GM13976 (cell line): Measurements from ENCODE around the gene TBC1D1.

Experiments used
- DNase-seq: peaks from one replicate; pipeline ENCODE4 v3.0.0; 2012; ENCODE audit warnings: low spot score
- in situ Hi-C: fragments of 300-500 bp; cut with MboI; formaldehyde crosslinking; loops from one replicate; pipeline ENCODE4 v1.12.0; 2022; ENCODE audit warnings: low sequenced_read_pairs, mixed read lengths, inconsistent platforms; ENCODE audit not compliant: unreplicated experiment
- TF ChIP-seq, protein P1 (sequence below): IDR thresholded peaks from 2 replicates; pipeline ENCODE4 v1.5.1; 2012; ENCODE audit warnings: borderline replicate concordance, mild to moderate bottlenecking; ENCODE audit not compliant: insufficient read depth; ENCODE audit errors: extremely low read depth, missing control alignments, control extremely low read depth

Gene TBC1D1

GRCh38 chr4:37884855-37885487 is 5.9 kb upstream of the TBC1D1 start:
- in situ Hi-C loops = no loop called here
- DNase-seq = no peak
- TF ChIP-seq, protein P1, sequence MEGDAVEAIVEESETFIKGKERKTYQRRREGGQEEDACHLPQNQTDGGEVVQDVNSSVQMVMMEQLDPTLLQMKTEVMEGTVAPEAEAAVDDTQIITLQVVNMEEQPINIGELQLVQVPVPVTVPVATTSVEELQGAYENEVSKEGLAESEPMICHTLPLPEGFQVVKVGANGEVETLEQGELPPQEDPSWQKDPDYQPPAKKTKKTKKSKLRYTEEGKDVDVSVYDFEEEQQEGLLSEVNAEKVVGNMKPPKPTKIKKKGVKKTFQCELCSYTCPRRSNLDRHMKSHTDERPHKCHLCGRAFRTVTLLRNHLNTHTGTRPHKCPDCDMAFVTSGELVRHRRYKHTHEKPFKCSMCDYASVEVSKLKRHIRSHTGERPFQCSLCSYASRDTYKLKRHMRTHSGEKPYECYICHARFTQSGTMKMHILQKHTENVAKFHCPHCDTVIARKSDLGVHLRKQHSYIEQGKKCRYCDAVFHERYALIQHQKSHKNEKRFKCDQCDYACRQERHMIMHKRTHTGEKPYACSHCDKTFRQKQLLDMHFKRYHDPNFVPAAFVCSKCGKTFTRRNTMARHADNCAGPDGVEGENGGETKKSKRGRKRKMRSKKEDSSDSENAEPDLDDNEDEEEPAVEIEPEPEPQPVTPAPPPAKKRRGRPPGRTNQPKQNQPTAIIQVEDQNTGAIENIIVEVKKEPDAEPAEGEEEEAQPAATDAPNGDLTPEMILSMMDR = no peak

GRCh38 chr4:37885496-37885895 is 5.4 kb upstream of the TBC1D1 start:
- TF ChIP-seq, protein P1 = no peak
- DNase-seq = peak; percentile 32
- in situ Hi-C loops = no loop called here

DNA sequence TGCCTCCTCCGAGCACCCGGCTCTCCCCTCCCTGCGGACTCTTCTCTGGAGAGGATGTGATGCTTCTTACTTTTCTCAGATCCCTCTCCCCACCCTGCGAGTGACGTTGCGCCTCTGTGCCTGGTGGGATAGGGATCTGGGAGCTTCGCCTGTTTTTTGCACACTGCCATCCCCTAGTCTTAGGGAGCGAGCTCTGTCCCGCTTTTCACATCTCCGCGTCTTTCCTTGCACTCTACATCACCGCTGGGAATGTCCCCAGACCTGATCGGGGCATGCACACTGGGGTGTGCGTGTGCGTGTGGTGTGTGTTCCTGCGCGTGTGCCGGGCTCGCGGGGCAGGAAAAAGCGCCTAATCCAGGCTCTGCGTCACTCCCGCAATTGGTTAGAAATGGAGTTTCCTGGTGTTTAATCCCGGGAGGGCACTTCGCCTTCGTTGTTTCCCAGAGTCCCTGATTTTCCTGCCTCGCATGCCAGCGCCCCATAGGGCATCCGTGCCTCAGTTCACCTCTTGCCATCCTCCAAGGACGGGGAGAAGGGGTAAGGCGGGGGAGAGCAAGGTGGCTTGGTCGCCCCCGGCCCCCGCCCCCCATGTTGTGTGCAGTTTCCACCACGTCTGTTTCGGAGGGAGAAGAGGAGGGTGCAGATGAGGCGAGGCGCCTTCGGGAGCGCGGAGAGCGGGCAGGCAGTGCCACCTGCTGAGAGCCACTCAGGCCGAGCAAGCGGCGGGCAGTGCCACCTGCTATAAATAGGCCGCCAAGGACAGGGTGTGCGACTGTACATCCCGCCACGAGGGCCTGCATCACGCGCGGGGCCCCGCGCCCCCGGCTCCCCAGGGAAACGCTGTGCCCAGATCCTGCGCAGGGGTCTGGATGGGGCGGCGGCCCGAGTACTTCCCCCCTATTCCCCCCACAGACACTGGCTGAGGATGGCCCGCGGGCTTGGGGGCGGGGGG is 759 bp upstream of the TBC1D1 start:
- TF ChIP-seq, protein P1 = no peak
- no peak for DNase-seq
- in situ Hi-C loops = no loop called here

GRCh38 chr4:37891260-37892159 is 626 bp downstream of the TBC1D1 start:
- peak; percentile 76 for DNase-seq
- in situ Hi-C loops = no loop called here
- TF ChIP-seq, protein P1 = no peak

GRCh38 chr4:37892641-37893040 is 1.8 kb downstream of the TBC1D1 start:
- TF ChIP-seq, protein P1 = no peak
- DNase-seq = peak; percentile 59

GRCh38 chr4:37893164-37893563 is 2.3 kb downstream of the TBC1D1 start:
- in situ Hi-C loops = no loop called here
- TF ChIP-seq, protein P1 = no peak

More at GRCh38 chr4:37892641-37893040, 1.8 kb downstream of the TBC1D1 start:
- in situ Hi-C loops = no loop called here

More at GRCh38 chr4:37893164-37893563, 2.3 kb downstream of the TBC1D1 start:
- DNase-seq = no peak
